Panc1 (cell line): ENCODE results near the gene ZNF48. TPM values are rescaled to one million over a fixed set of nuclear protein-coding genes. Genes with fewer than 3 reads are reported as not detected.

Experiments used
- ATAC-seq: fragments of 200-7000 bp; cut with Tn5 transposase; 2 replicates; pipeline ENCODE4 v1.9.1; 2020; ENCODE audit warnings: mild to moderate bottlenecking, moderate library complexity
- BruUV-seq: library from RNA; stranded (reverse); fragments of 400-500 nt; replicated peaks from 2 replicates; lab custom pipeline; 2021; lab: Mats Ljungman, UMichigan
- CTCF ChIA-PET: fragments of 300-600 bp; sonication (Branson Sonifier 250); formaldehyde crosslinking; loops from one replicate; lab custom pipeline; 2022; ENCODE audit warnings: antibody characterized with exemption; lab: Charles Lee
- POLR2A ChIA-PET: fragments of 300-600 bp; sonication (Branson Sonifier 250); formaldehyde crosslinking; loops from one replicate; lab custom pipeline; 2022; ENCODE audit warnings: antibody characterized with exemption; lab: Charles Lee
- DNase-seq: peaks from one replicate; pipeline ENCODE4 v3.0.0-alpha.2; 2010; ENCODE audit warnings: low read depth, low spot score
- H3K27ac ChIP-seq: 2 replicates; pipeline ENCODE4 v1.5.1; 2011; ENCODE audit warnings: mild to moderate bottlenecking, low read length, inconsistent platforms
- H3K27me3 ChIP-seq: fragments of 200-500 bp; sonication (Bioruptor generic); 2 replicates; pipeline ENCODE4 v1.6.0; 2014; ENCODE audit warnings: low read length, inconsistent platforms; ENCODE audit not compliant: control insufficient read depth, insufficient read depth
- H3K36me3 ChIP-seq: fragments of 200-500 bp; sonication (Bioruptor generic); 2 replicates; pipeline ENCODE4 v1.5.1; 2014; ENCODE audit warnings: inconsistent platforms, mild to moderate bottlenecking, low read length, moderate library complexity; ENCODE audit not compliant: control insufficient read depth, insufficient read depth
- H3K4me1 ChIP-seq: 2 replicates; pipeline ENCODE4 v1.5.1; 2011; ENCODE audit warnings: inconsistent platforms, mild to moderate bottlenecking, low read length, moderate library complexity; ENCODE audit not compliant: control insufficient read depth, insufficient read depth
- H3K4me3 ChIP-seq, 2 experiments: 2 replicates each; pipeline ENCODE4 v1.5.1; 2011 to 2012; ENCODE audit warnings: low read depth in 2 of 2, low read length in 2 of 2, mild to moderate bottlenecking in 2 of 2, inconsistent platforms in 1 of 2, moderate library complexity in 1 of 2
- H3K9me3 ChIP-seq: fragments of 200-500 bp; sonication (Bioruptor generic); 2 replicates; pipeline ENCODE4 v1.5.1; 2014; ENCODE audit warnings: low read depth, mild to moderate bottlenecking, inconsistent platforms, low read length, moderate library complexity; ENCODE audit not compliant: control insufficient read depth, insufficient read depth
- CTCF ChIP-seq: fragments of 450-650 bp; IDR thresholded peaks from 2 replicates; pipeline ENCODE4 v1.5.1; 2017; ENCODE audit warnings: mild to moderate bottlenecking
- POLR2AphosphoS5 ChIP-seq: IDR thresholded peaks from 2 replicates; pipeline ENCODE4 v1.6.1; 2012; ENCODE audit warnings: mild to moderate bottlenecking, low read depth, low read length, moderate library complexity
- SIN3A ChIP-seq: IDR thresholded peaks from 2 replicates; pipeline ENCODE4 v1.6.1; 2012; ENCODE audit warnings: low read depth, mild to moderate bottlenecking, low read length, moderate library complexity, borderline replicate concordance; ENCODE audit not compliant: insufficient read depth
- TCF7L2 ChIP-seq: IDR thresholded peaks from 2 replicates; pipeline ENCODE4 v1.6.1; 2011; ENCODE audit warnings: mild to moderate bottlenecking, low read depth, low read length, inconsistent platforms
- in situ Hi-C: cut with HindIII; loops from 2 replicates; pipeline ENCODE4 v1.10.0; 2016; ENCODE audit warnings: low sequenced_read_pairs, low pct_unique_long_range_greater_than_20kb
- intact Hi-C: fragments of 100-400 bp; cut with micrococcal nuclease; formaldehyde crosslinking; loops from one replicate; pipeline ENCODE4 v1.10.0; 2022; ENCODE audit not compliant: unreplicated experiment
- total RNA-seq: library from RNA; stranded (reverse); gene quantifications from one replicate; pipeline ENCODE4 v1.2.1, GENCODE V29; 2021; ENCODE audit not compliant: unreplicated experiment
- TF ChIP-seq, protein P1 (sequence below), 2 experiments: IDR thresholded peaks; 2 replicates each; pipeline ENCODE4 v1.6.1; 2011 to 2012; ENCODE audit warnings: low read depth in 2 of 2, control low read depth in 1 of 2, low read length in 1 of 2, mild to moderate bottlenecking in 1 of 2, moderate library complexity in 1 of 2; ENCODE audit not compliant: insufficient read depth in 1 of 2

ZNF48 gene
- total RNA-seq, 1 experiment from 2014 or later = 16.6 TPM

GRCh38 chr16:30351586-30352419, 43.4 kb upstream of the ZNF48 start:
- intact Hi-C loops = no loop called here

DNA sequence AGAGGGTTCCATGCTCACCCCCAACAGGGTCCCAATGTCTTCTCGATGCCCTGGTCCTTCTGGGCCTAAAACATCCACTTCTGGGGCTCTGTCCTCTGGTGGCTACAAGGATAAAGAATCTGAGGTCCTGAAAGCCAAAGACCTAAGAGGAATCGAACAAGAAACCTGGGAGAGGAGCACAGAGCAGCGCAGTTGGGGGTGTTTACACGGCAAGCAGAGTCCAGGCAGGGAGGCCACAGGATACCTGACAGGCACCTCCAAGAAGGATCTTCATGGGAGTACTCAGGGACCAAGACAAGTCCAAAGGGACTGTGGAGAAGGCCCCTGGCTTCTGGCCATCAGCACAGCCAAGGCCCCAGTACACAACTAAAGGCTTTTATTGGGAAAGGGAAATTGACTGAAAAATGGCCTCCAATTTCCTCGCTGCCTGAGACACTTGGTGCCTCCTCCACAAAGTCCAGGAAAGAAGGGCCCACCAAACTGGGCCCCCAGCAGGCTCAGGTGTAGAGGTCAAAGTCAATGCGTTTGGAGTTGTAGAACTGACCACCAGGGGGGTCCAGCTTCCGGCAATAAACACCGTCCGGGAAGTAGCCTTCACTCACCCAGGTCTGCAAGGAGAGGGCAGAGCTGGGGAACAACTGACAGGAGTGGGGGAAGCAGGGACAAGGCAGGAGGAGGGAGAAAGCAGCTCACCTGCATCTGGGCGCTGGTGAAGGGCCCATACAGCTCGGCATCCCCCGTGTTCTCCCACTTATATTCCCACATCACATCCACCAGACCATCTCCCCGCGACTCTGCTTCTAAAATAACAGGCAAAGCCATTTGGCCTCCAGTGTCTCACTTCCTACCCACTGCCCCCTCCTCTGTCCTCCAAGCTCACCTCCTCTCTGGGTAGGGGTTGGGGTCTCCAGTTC, 42.5 kb upstream of the ZNF48 start:
- Histone ChIP-seq H3K4me1 (peaks cover 49% of the 10 kb centered on the region), H3K9me3 (no peaks in the 10 kb centered on the region), H3K27me3 (no peaks in the 10 kb centered on the region), H3K4me3 (no peak overlapping the region), H3K36me3 (peaks cover 5% of the 10 kb centered on the region), H3K27ac (peak overlapping the region; percentile 68)
- ChIA-PET CTCF (no interaction called here), POLR2A (interaction anchor here (0.6 kb wide), 1 partner anchor 18 kb away, joined by 11 read pairs; no protein-coding TSS in a partner anchor)
- in situ Hi-C loops (no loop called here), intact Hi-C loops (no loop called here)
- ATAC-seq = no peak
- no TSS peak for BruUV-seq
- no peak for DNase-seq
- TF ChIP-seq POLR2AphosphoS5 (no peak; the same call in 1 of the 2 replicates), TCF7L2 (no peak), CTCF (no peak)
- TF ChIP-seq, protein P1, sequence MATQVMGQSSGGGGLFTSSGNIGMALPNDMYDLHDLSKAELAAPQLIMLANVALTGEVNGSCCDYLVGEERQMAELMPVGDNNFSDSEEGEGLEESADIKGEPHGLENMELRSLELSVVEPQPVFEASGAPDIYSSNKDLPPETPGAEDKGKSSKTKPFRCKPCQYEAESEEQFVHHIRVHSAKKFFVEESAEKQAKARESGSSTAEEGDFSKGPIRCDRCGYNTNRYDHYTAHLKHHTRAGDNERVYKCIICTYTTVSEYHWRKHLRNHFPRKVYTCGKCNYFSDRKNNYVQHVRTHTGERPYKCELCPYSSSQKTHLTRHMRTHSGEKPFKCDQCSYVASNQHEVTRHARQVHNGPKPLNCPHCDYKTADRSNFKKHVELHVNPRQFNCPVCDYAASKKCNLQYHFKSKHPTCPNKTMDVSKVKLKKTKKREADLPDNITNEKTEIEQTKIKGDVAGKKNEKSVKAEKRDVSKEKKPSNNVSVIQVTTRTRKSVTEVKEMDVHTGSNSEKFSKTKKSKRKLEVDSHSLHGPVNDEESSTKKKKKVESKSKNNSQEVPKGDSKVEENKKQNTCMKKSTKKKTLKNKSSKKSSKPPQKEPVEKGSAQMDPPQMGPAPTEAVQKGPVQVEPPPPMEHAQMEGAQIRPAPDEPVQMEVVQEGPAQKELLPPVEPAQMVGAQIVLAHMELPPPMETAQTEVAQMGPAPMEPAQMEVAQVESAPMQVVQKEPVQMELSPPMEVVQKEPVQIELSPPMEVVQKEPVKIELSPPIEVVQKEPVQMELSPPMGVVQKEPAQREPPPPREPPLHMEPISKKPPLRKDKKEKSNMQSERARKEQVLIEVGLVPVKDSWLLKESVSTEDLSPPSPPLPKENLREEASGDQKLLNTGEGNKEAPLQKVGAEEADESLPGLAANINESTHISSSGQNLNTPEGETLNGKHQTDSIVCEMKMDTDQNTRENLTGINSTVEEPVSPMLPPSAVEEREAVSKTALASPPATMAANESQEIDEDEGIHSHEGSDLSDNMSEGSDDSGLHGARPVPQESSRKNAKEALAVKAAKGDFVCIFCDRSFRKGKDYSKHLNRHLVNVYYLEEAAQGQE (IDR thresholded peaks at IDR 0.05; ENCODE audit: insufficient read depth in 1 of 2, low read depth in 2 of 2, low read length in 1 of 2) = no peak

More at GRCh38 chr16:30351586-30352419, 43.4 kb upstream of the ZNF48 start:
- in situ Hi-C loops = no loop called here
- Histone ChIP-seq H3K4me1 (peaks cover 43% of the 10 kb centered on the region), H3K27me3 (no peaks in the 10 kb centered on the region), H3K27ac (peak overlapping the region; percentile 68), H3K4me3 (no peak overlapping the region), H3K36me3 (peaks cover 5% of the 10 kb centered on the region), H3K9me3 (no peaks in the 10 kb centered on the region)
- BruUV-seq = no TSS peak
- ChIA-PET POLR2A (interaction anchor here (0.6 kb wide), 1 partner anchor 17 kb away, joined by 11 read pairs; no protein-coding TSS in a partner anchor), CTCF (no interaction called here)
- ATAC-seq (no peak), DNase-seq (no peak)
- TF ChIP-seq TCF7L2 (peak; percentile 97), CTCF (no peak), SIN3A (no peak), POLR2AphosphoS5 (no peak)
- TF ChIP-seq, protein P1 (IDR thresholded peaks at IDR 0.05; ENCODE audit: insufficient read depth in 1 of 2, low read depth in 2 of 2, low read length in 1 of 2) = no peak
